Osteocyte (in vitro differentiated cells): ENCODE results near the gene ATP6V0A4. TPM values are rescaled to one million over a fixed set of nuclear protein-coding genes. Genes with fewer than 3 reads are reported as not detected.

Experiments used
- DNase-seq: peaks from one replicate; pipeline ENCODE4 v3.0.0; 2021; ENCODE audit warnings: mixed read lengths; ENCODE audit not compliant: unreplicated experiment; ENCODE audit errors: extremely low spot score
- H3K27ac Mint-ChIP-seq: one replicate; pipeline ENCODE4 v1.8.0; 2021; ENCODE audit warnings: mild to moderate bottlenecking, mixed read lengths; ENCODE audit not compliant: unreplicated experiment
- H3K27me3 Mint-ChIP-seq: one replicate; pipeline ENCODE4 v1.8.0; 2021; ENCODE audit warnings: mixed read lengths; ENCODE audit not compliant: unreplicated experiment
- H3K36me3 Mint-ChIP-seq: one replicate; pipeline ENCODE4 v1.8.0; 2021; ENCODE audit warnings: mixed read lengths; ENCODE audit not compliant: unreplicated experiment
- H3K4me1 Mint-ChIP-seq: one replicate; pipeline ENCODE4 v1.8.0; 2021; ENCODE audit warnings: mixed read lengths; ENCODE audit not compliant: unreplicated experiment
- H3K4me3 Mint-ChIP-seq: one replicate; pipeline ENCODE4 v1.8.0; 2021; ENCODE audit warnings: mild to moderate bottlenecking, moderate library complexity, mixed read lengths; ENCODE audit not compliant: unreplicated experiment
- H3K9me3 Mint-ChIP-seq: one replicate; pipeline ENCODE4 v1.8.0; 2021; ENCODE audit warnings: mixed read lengths; ENCODE audit not compliant: unreplicated experiment
- CTCF ChIP-seq: fragments of 200-600 bp; sonication (generic); IDR thresholded peaks from 2 replicates; pipeline ENCODE4 v1.5.0; 2021; ENCODE audit warnings: antibody characterized with exemption, mild to moderate bottlenecking, moderate library complexity
- total RNA-seq: library from RNA; stranded (reverse); gene quantifications from 2 replicates; pipeline ENCODE4 v1.2.1, GENCODE V29; 2021

Gene ATP6V0A4
- total RNA-seq, 1 donor from 2014 or later = 0.64 TPM

GRCh38 chr7:138663725-138664710, 134.0 kb downstream of the ATP6V0A4 start:
- Mint-ChIP-seq H3K36me3 (no peaks in the 10 kb centered on the region), H3K4me1 (peaks cover 20% of the 10 kb centered on the region), H3K27ac (peak overlapping the region; percentile 76), H3K4me3 (peak overlapping the region; percentile 81), H3K27me3 (peaks cover 43% of the 10 kb centered on the region), H3K9me3 (no peaks in the 10 kb centered on the region)
- TF ChIP-seq CTCF = no peak
- no peak for DNase-seq

- no peaks in the 10 kb centered on the region for H3K36me3 Mint-ChIP-seq
- no peaks in the 10 kb centered on the region for H3K9me3 Mint-ChIP-seq
- H3K4me1 Mint-ChIP-seq = peaks cover 20% of the 10 kb centered on the region
- no peak for TF ChIP-seq CTCF
- H3K4me3 Mint-ChIP-seq = no peak overlapping the region
- peak overlapping the region; percentile 76 for H3K27ac Mint-ChIP-seq
- H3K27me3 Mint-ChIP-seq = peaks cover 39% of the 10 kb centered on the region
- DNase-seq = no peak
These were observed 135.0 kb downstream of the ATP6V0A4 start for GRCh38 chr7:138662991-138663320.

GRCh38 chr7:138662076-138662990, 135.7 kb downstream of the ATP6V0A4 start:
- no peaks in the 10 kb centered on the region for H3K36me3 Mint-ChIP-seq
- H3K4me3 Mint-ChIP-seq = no peak overlapping the region
- H3K4me1 Mint-ChIP-seq = peaks cover 20% of the 10 kb centered on the region
- H3K9me3 Mint-ChIP-seq = no peaks in the 10 kb centered on the region
- TF ChIP-seq CTCF = no peak
- no peak for DNase-seq
- H3K27ac Mint-ChIP-seq = no peak overlapping the region
- H3K27me3 Mint-ChIP-seq = peaks cover 33% of the 10 kb centered on the region

- TF ChIP-seq CTCF = no peak
- DNase-seq = no peak
- H3K27ac Mint-ChIP-seq = no peak overlapping the region
- no peak overlapping the region for H3K4me3 Mint-ChIP-seq
- H3K9me3 Mint-ChIP-seq = no peaks in the 10 kb centered on the region
- peaks cover 20% of the 10 kb centered on the region for H3K4me1 Mint-ChIP-seq
- peaks cover 26% of the 10 kb centered on the region for H3K27me3 Mint-ChIP-seq
- H3K36me3 Mint-ChIP-seq = no peaks in the 10 kb centered on the region
These were observed 136.8 kb downstream of the ATP6V0A4 start for GRCh38 chr7:138661069-138661635.
